ENCODE measurements around the gene TAB2.
A peak's percentile ranks its signal among the peaks of the same experiment; 100 is the strongest.

The TAB2 gene

DNA sequence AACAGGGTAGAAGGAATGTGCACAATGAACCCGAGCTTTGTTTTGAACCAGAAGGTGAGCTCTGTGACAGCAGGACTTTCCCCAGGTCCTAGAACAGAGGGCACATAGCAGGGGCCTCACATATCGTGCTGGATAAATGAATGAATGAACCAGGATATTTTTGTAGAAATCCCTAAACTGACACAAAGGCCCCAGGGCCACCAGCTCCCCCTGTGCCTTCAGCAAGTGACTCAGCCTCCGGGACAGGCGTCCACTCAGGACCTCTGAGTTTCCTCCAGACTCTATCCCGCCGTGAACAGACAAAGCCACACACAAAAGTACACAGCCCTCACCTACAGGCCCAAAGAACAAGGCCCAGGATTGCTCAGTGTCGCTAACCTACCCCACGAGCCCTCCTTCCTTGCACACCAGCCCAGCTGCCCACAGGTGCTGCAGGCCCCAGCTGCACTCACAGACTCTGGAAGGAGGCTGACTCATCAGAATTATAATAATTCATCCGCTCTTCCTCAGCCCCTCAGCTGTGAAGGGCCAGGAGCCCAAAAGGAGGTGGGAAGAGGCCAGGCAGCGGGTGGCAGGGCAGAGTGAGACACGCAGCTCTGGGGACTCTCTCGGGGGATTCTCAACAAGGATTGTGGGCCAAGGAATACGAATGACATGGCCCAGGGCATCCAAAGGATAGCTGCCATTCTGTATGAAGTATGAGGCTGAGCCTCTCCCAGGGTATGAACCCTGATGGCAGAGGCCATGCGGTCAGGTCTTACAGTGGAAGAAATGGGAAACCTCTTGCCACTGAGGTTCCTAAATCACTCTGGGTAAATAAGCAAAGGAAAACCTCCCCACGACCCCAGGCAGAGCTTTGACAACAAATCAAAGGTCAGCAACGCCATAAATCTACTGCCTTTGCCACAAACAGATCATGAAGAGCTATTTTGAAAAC, 123.5 kb downstream of the TAB2 start:
- H4K8ac ChIP-seq (ENCODE audit: low read length), result no peak overlapping the region
- peaks cover 18% of the 10 kb centered on the region for H3K4me1 ChIP-seq (ENCODE audit: control insufficient read depth, insufficient read depth, low read depth, low read length)
- no peak overlapping the region for H3K4ac ChIP-seq (ENCODE audit: low read depth in 1 of 2, low read length in 2 of 2)
- H2AFZ ChIP-seq (ENCODE audit: low read depth, low read length), result no peak overlapping the region
- H4K91ac ChIP-seq (ENCODE audit: low read length), result no peak overlapping the region
- H3K4me3 ChIP-seq (ENCODE audit: insufficient read depth in 1 of 2, low read depth in 1 of 2, low read length in 2 of 2), result no peak overlapping the region
- H2BK15ac ChIP-seq (ENCODE audit: low read depth, poor library complexity, severe bottlenecking), result no peak overlapping the region
- H3K9me3 ChIP-seq (ENCODE audit: control insufficient read depth, low read length), result no peaks in the 10 kb centered on the region
- no peak overlapping the region for H2AK5ac ChIP-seq (ENCODE audit: low read length, severe bottlenecking)
- H2BK120ac ChIP-seq (ENCODE audit: low read depth, low read length), result no peak overlapping the region
- DNase-seq, result peak; percentile 50
- H3K79me1 ChIP-seq (replicated peaks; ENCODE audit: low read length, poor library complexity, severe bottlenecking), result no peaks in the 10 kb centered on the region
- H3K27me3 ChIP-seq (ENCODE audit: control insufficient read depth in 1 of 2, insufficient read depth in 1 of 2, low read length in 2 of 2), result peaks cover 0 to 28% of the 10 kb centered on the region in 2 experiments
- no peak overlapping the region for H2BK12ac ChIP-seq (ENCODE audit: low read length in 2 of 2)
- no peak overlapping the region for H2BK5ac ChIP-seq (ENCODE audit: low read depth, low read length, poor library complexity, severe bottlenecking)
- peak overlapping the region in 1 of 2 experiments; percentile 48 for H3K18ac ChIP-seq (ENCODE audit: low read depth in 1 of 2, low read length in 2 of 2)
- 47% methylated on average over 16 of the region's 16 CpGs for WGBS
- no peak overlapping the region for H3K23ac ChIP-seq (ENCODE audit: low read length in 2 of 2)
- no peak overlapping the region for H3K4me2 ChIP-seq (ENCODE audit: low read length, poor library complexity, severe bottlenecking)
- no peak overlapping the region for H3K9ac ChIP-seq (ENCODE audit: low read length)
- no peak overlapping the region for H3K14ac ChIP-seq (ENCODE audit: low read length in 2 of 2)
- H3K27ac ChIP-seq (ENCODE audit: low read length, poor library complexity, severe bottlenecking), result peak overlapping the region; percentile 15
- no peaks in the 10 kb centered on the region for H3K36me3 ChIP-seq (ENCODE audit: control insufficient read depth in 1 of 2, insufficient read depth in 2 of 2, low read depth in 1 of 2, low read length in 2 of 2)

DNA sequence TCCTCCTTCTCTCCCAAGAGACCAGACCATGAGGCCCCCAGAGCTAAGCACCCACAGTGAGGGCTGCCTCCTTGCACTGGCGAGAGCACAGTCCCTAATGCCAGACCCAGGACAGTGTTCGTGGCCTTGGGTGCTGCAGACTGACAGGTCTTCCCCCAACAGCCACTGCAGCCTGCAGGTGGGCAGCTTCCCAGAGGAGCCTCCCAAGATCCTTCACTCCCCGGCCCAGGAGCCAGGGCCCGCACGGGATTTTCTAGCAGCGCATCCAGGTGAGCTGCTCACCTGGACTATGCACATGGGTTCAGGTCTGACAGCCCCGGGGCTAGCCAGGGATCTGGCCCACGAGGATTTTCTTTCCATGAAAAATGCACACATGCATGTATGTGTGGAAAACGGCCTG, 124.2 kb downstream of the TAB2 start:
- Histone ChIP-seq H2BK120ac (ENCODE audit: low read depth, low read length) (no peak overlapping the region), H3K23ac (ENCODE audit: low read length in 2 of 2) (no peak overlapping the region), H3K27me3 (ENCODE audit: control insufficient read depth in 1 of 2, insufficient read depth in 1 of 2, low read length in 2 of 2) (peaks cover 0 to 27% of the 10 kb centered on the region in 2 experiments), H3K36me3 (ENCODE audit: control insufficient read depth in 1 of 2, insufficient read depth in 2 of 2, low read depth in 1 of 2, low read length in 2 of 2) (no peaks in the 10 kb centered on the region), H3K18ac (ENCODE audit: low read depth in 1 of 2, low read length in 2 of 2) (peak overlapping the region in 1 of 2 experiments; percentile 92), H2BK12ac (ENCODE audit: low read length in 2 of 2) (peak overlapping the region in 1 of 2 experiments; percentile 78), H3K4me1 (ENCODE audit: control insufficient read depth, insufficient read depth, low read depth, low read length) (peaks cover 18% of the 10 kb centered on the region), H2AK5ac (ENCODE audit: low read length, severe bottlenecking) (no peak overlapping the region), H3K4me2 (ENCODE audit: low read length, poor library complexity, severe bottlenecking) (no peak overlapping the region), H2BK15ac (ENCODE audit: low read depth, poor library complexity, severe bottlenecking) (no peak overlapping the region), H3K9me3 (ENCODE audit: control insufficient read depth, low read length) (no peaks in the 10 kb centered on the region), H3K9ac (ENCODE audit: low read length) (no peak overlapping the region), H3K4me3 (ENCODE audit: insufficient read depth in 1 of 2, low read depth in 1 of 2, low read length in 2 of 2) (no peak overlapping the region), H3K27ac (ENCODE audit: low read length, poor library complexity, severe bottlenecking) (no peak overlapping the region), H4K91ac (ENCODE audit: low read length) (no peak overlapping the region), H3K14ac (ENCODE audit: low read length in 2 of 2) (no peak overlapping the region), H2BK5ac (ENCODE audit: low read depth, low read length, poor library complexity, severe bottlenecking) (no peak overlapping the region), H4K8ac (ENCODE audit: low read length) (no peak overlapping the region), H3K79me1 (replicated peaks; ENCODE audit: low read length, poor library complexity, severe bottlenecking) (no peaks in the 10 kb centered on the region), H2AFZ (ENCODE audit: low read depth, low read length) (no peak overlapping the region), H3K4ac (ENCODE audit: low read depth in 1 of 2, low read length in 2 of 2) (no peak overlapping the region)
- no peak for DNase-seq
- WGBS, result 79% methylated on average over 8 of the region's 9 CpGs

DNA sequence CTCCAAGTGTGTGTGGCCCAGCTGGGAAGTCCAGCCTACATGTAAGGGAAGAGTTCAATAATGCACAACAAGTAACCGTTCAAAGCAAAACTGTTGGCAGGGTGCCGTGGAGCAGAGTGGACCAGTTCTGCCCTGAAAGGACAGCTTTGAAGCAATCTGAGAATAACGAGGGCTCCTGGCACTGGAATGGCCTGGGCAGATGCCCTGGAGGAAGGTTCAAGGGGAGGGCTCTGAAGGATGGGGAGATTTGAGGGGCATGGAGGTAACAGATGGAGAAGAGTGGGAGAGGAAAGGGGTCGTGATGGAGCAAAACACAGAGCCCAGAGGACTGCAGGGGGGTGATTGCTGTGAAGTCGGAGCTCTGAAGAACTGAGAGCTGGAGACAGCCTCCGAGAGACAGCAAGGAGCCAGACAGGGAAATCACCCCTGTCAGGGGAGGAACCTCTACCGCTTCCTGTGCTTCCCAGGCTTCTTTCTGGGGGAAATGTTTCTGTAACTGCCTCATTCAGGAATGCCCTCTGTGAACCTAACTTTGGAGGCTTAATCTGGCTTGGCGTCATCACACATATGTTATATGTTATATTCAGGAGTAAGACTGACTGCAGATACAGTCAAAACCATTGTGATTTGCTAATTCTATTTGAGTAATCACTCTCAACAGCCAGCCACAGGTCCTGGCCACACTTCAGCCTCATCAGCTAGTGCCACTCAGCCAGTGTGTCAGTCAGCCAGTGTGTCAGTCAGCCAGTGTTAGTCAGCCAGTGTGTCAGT, 126.1 kb downstream of the TAB2 start:
- Histone ChIP-seq H3K23ac (ENCODE audit: low read length in 2 of 2) (no peak overlapping the region), H3K79me1 (replicated peaks; ENCODE audit: low read length, poor library complexity, severe bottlenecking) (no peaks in the 10 kb centered on the region), H3K9ac (ENCODE audit: low read length) (no peak overlapping the region), H2BK5ac (ENCODE audit: low read depth, low read length, poor library complexity, severe bottlenecking) (no peak overlapping the region), H3K4me1 (ENCODE audit: control insufficient read depth, insufficient read depth, low read depth, low read length) (peaks cover 18% of the 10 kb centered on the region), H3K27me3 (ENCODE audit: control insufficient read depth in 1 of 2, insufficient read depth in 1 of 2, low read length in 2 of 2) (peaks cover 0 to 39% of the 10 kb centered on the region in 2 experiments), H3K9me3 (ENCODE audit: control insufficient read depth, low read length) (no peaks in the 10 kb centered on the region), H3K4me3 (ENCODE audit: insufficient read depth in 1 of 2, low read depth in 1 of 2, low read length in 2 of 2) (no peak overlapping the region), H3K4me2 (ENCODE audit: low read length, poor library complexity, severe bottlenecking) (no peak overlapping the region), H3K36me3 (ENCODE audit: control insufficient read depth in 1 of 2, insufficient read depth in 2 of 2, low read depth in 1 of 2, low read length in 2 of 2) (no peaks in the 10 kb centered on the region), H2AFZ (ENCODE audit: low read depth, low read length) (no peak overlapping the region), H3K18ac (ENCODE audit: low read depth in 1 of 2, low read length in 2 of 2) (peak overlapping the region in 1 of 2 experiments; percentile 6), H3K14ac (ENCODE audit: low read length in 2 of 2) (no peak overlapping the region), H2BK15ac (ENCODE audit: low read depth, poor library complexity, severe bottlenecking) (no peak overlapping the region), H2BK120ac (ENCODE audit: low read depth, low read length) (no peak overlapping the region), H4K91ac (ENCODE audit: low read length) (no peak overlapping the region), H3K4ac (ENCODE audit: low read depth in 1 of 2, low read length in 2 of 2) (no peak overlapping the region), H2AK5ac (ENCODE audit: low read length, severe bottlenecking) (no peak overlapping the region), H3K27ac (ENCODE audit: low read length, poor library complexity, severe bottlenecking) (no peak overlapping the region), H4K8ac (ENCODE audit: low read length) (peak overlapping the region; percentile 27), H2BK12ac (ENCODE audit: low read length in 2 of 2) (no peak overlapping the region)
- peak; percentile 73 for DNase-seq
- 62% methylated on average over 7 of the region's 8 CpGs for WGBS
